ENCODE results near the gene FRMD3.

Gene FRMD3

DNA sequence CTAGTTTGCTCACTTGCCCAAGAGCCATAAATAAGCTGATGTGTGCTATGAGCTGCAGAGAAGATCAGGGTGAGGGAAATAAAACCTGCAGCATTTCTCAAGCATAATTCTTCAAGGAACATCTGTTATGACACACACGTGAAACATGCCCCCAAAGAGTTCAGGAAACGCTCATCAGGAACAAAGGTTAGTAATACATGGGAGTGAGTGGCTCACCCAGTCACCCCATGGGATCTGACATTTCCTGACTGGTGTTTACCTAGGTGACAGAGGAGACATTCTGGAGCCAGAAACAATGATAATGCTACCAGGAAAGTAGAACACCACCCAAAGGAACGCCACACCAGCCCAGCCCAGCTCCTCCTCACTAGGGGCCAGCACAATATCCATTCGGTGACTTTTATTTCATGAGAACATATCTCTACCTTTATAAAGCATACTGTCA, 66.0 kb downstream of the FRMD3 start:
- no peak for DNase-seq

GRCh38 chr9:83471241-83471640, 67.0 kb downstream of the FRMD3 start:
- DNase-seq = no peak

DNA sequence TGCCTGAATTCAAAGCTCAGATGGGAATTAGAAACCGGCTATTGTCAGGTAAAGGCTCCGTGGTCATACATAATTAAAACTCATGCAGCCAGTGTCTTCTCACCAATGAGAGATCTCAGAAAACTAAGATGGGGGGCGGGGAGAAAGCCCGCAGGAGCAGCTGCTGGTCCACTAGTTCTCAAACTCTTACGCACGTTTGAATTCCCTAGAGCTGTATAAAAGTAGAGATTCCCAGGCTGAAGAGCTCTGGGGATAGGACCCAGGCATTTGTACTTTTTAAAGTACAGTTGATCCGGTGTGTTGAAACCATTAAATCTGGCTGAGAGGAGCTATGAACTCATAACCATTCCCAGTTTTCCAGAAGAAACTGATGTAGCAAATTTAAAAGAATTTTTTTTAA, 68.5 kb downstream of the FRMD3 start:
- no peak for DNase-seq

DNA sequence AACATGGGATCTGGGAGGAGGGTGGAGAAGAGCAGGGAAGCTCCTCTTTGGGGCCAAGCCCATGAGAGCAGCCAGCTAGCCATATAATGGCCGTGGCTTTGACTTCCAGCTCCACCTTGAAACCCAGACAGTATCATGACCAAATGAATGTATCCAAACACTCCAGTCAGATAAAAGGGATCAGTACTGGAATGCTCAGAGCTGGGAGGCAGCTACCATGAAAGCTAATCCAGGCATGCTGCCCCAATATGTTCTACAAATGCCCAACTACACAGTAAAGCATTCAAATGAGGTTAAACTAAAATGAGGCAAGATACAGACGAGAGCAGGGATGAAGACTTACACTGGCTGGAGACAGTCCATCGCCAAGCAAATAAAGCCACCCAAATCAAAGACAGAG, 69.4 kb downstream of the FRMD3 start:
- no peak for DNase-seq

DNA sequence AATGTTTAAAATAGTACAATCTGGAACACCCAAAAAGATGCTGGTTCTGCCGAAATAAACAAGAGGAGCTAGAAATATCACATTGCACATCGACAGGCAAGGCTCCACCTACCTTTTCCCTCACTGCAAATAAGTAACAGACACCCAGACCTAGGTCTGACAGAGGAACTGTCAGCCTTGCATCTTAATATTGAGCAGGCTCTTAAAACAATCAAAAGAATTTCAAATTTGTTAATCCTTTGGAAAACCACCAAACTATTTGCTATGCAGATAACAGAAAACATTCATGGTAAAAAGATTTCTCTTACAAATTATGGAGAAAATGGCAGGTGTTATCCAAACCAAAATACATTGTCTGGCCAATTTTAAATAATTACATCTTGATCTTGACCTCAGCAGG, 71.3 kb downstream of the FRMD3 start:
- no peak for DNase-seq

GRCh38 chr9:83466351-83466750, 71.8 kb downstream of the FRMD3 start:
- no peak for DNase-seq

DNA sequence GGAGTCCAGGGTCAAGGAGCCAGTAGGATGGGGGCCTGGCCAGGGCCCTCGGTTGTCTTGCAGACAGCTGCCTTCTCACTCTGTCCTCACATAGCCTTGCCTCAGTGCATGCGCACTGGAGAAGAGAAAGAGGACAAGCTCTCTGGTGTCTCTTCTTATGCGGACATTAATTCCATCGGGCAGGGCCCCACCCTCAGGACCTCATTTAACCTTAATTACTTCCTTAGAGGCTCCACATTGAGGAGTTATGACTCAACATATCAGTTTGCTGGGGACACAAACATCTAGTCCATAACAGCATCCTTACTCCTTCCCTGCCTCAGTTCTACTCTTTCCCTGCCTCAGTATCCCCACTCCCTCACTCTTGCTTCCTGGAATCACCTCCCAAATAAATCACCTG, 78.4 kb downstream of the FRMD3 start:
- no peak for DNase-seq

- no peak for DNase-seq
Measured at GRCh38 chr9:83458530-83458929, 79.7 kb downstream of the FRMD3 start.

DNA sequence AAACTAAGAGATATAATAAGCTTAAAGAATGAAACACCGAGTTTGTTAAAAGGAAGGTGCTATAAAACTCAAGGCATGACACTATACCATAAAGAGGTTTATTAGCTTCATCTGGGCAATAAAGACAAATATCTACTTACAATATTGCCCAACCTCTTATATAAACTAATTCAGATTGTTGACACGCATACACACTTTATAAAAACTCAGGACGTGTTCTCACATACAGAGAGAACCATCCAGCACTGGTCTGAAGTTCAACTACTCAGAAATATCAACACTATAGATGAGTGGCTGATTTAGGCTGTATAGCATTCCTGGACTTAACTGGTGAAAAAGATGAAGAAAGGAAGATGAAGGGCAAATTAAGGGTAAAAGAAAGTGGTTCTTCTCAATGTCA, 81.2 kb downstream of the FRMD3 start:
- DNase-seq = no peak

DNA sequence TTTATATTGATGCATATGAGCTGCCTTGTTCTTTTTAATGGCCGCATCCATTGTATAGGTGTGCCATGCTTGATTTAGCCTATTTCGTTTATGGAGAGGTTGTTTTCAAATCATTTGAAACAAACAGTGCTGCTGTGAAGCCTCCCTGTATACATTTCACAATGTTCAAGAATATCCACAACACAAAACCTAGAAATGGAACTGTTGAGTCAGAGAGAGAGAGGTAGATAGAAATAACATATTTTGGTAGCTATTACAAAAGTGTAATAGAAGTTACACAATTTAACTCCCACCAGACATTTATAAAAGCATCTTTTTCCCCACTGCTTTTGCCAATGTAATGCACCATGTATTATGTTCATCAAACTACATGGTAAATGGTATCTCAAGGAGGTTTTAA, 82.0 kb downstream of the FRMD3 start:
- DNase-seq = no peak

- DNase-seq = no peak
Measured at GRCh38 chr9:83454076-83454475, 84.1 kb downstream of the FRMD3 start.

- DNase-seq = no peak
Measured at GRCh38 chr9:83451308-83451707, 86.9 kb downstream of the FRMD3 start.

- DNase-seq = no peak
Measured at GRCh38 chr9:83449983-83450382, 88.2 kb downstream of the FRMD3 start.

DNA sequence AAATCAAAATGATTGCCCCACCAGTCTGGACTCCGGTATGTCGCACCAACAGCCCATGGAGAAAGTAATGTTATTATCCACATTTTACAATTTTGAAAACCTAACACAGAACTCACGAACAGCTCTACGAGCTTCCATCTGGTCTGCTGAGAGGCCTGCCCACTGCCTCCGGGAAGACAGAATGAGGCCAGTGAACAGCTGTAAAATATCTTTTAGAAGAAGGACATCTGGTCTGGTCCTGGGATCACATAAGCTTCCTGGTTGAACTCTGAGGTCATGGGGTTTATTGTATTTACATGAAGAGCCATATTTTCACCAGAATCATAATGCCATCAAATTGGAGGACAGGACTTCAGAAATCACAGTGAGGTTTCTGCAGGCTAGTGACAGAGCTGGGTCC, 89.0 kb downstream of the FRMD3 start:
- DNase-seq = no peak

GRCh38 chr9:83448626-83449025, 89.6 kb downstream of the FRMD3 start:
- DNase-seq = no peak

DNA sequence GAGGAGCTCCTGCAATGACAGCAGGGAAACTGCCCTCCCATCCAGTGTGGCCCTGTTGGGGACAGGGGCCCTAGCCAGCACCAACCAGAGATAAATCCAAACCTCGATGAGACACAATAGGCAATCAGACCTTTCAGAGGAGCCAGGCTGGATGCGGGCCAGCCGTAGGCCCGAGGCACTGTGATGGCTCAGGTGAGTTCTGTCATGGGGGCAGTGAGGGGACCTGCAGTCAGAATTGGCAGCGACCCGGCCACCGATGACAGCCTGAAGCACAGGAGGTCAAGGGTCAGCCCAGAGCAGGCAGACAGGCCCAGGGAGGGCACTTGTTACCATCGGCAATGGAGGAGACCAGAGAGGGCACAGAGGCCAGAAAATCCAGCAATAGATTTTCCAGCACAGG, 90.8 kb downstream of the FRMD3 start:
- no peak for DNase-seq

DNA sequence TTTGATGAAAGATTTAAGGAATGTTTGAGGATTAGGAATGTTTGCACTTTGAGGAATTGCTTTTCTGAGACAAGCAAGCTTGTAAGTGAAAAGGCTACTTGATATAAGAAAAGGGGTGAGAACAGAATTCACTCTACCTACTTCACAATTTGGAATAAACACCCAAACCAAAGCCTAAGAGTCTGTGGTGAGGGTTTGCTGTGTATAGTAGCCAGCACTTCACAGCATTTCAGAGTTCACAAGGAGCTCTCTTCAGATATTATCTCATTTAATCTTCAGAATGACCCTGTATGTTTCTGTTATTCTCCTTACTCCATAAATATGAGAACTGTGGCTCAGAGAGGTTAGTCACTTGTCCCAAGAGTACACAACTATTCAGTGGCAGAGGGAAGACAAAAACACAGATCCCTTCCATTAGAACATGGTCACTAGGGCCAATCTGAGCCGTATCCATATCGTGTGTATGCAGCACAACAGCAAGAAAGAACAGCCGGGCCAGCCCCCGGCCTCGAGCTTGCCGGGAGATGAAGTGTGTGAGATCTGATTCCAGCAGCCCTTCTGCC, 92.4 kb downstream of the FRMD3 start:
- no peak for DNase-seq

DNA sequence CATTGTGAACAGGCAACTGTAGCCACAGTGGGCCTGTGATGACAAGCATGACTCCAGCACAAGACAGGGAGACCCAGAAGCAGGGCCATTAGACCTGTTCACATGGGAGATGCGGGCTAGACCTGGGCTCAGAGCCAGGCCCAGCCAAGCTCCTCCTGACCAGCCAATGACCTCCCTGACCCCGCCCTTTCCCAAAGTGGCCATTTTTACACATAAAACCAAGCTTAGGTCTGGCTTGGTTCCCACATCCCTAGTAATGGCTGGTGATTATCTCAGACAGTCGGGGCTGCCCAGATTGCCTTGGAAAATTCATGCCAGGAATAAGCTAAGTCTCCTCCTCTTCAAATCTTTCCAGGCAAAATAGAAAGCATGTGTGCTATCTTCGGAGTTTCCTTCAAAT, 94.1 kb downstream of the FRMD3 start:
- DNase-seq = no peak

- no peak for DNase-seq
Measured at GRCh38 chr9:83441390-83441789, 96.8 kb downstream of the FRMD3 start.

- DNase-seq = no peak
Measured at GRCh38 chr9:83440641-83441040, 97.6 kb downstream of the FRMD3 start.

DNA sequence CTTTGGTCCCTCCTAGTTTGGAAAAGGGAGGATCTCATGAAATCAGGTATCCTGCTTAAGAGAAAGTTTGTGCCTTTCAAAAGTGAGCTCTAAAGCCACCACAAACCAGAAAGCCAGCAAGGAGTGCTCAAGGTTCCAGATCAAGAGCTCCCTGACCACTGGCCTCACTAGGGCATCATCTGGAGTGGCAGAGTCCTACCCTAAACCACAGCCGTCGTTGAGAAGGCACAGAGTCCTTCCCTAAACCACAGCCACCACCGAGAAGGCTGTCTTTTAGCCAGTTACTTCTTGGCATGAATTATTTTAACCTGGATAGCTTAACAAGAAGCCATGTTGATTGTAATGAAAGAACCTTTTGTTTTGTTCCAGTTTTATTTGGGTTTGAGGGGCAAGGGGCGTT, 102.9 kb downstream of the FRMD3 start:
- no peak for DNase-seq

- no peak for DNase-seq
Measured at GRCh38 chr9:83434254-83434653, 103.9 kb downstream of the FRMD3 start.

GRCh38 chr9:83433846-83434245, 104.4 kb downstream of the FRMD3 start:
- no peak for DNase-seq

GRCh38 chr9:83432877-83433550, 105.2 kb downstream of the FRMD3 start:
- DNase-seq = no peak

- DNase-seq = no peak
Measured at GRCh38 chr9:83432104-83432627, 106.0 kb downstream of the FRMD3 start.

All from CD4-positive, alpha-beta T cell treated with Interleukin-6 for 4 hours (primary cell).